HPDE6-E6E7 (cell line): ENCODE measurements around the gene PTGER1.

Experiments
- DNase-seq: peaks from one replicate; pipeline ENCODE4 v3.0.0; 2011; ENCODE audit warnings: missing footprints; ENCODE audit errors: extremely low spot score

PTGER1 gene

DNA sequence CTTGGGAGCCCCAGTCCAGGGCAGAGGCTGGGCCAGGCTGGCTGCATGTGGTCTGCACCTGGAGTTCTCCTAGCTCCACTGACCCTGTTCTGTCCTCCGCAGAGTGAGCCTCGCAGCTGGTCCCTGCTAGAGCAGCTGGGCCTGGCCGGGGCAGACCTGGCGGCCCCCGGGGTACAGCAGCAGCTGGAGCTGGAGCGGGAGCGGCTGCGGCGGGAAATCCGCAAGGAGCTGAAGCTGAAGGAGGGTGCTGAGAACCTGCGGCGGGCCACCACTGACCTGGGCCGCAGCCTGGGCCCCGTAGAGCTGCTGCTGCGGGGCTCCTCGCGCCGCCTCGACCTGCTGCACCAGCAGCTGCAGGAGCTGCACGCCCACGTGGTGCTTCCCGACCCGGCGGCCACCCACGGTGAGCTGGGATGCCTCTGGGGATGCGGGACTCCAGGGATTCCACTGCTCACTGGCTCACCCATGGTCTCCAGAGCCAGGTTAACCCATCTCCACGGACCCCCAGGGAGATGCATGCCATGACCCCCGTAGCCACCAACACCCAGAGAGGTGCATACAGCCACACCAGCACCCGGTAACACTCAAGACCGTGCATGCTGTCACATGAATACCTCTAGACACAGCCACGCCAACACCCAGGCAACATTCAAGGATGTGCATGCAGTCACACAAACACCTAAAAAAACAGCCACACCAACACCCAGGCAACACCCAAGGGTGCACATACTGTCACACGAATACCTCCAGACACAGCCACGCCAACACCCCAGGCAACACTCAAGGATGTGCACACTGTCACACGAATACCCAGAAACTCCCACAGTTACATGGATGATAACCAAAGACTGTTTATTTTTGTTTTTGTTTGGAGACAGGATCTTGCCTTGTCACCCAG, 33.9 kb downstream of the PTGER1 start:
- DNase-seq: no peak

DNA sequence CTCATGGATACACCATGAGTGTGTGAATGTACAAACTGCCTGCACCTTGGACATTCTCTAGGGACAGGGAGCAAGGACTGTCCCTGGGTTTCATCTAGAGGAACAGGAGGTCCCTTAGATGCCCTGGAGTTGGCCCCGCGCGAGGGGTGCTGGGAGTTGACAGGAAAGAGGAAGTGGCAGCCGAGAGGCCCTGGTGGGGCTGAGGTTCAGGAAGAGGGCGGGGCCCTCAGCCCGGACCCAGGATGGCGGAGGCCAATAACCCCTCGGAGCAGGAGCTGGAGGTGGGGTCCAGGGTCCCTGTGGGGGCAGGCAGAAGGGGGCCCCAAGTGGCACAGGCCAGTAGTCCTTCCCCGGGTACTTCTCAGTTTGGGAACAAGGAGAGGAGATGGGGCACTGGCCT, 35.1 kb downstream of the PTGER1 start:
- no peak for DNase-seq

DNA sequence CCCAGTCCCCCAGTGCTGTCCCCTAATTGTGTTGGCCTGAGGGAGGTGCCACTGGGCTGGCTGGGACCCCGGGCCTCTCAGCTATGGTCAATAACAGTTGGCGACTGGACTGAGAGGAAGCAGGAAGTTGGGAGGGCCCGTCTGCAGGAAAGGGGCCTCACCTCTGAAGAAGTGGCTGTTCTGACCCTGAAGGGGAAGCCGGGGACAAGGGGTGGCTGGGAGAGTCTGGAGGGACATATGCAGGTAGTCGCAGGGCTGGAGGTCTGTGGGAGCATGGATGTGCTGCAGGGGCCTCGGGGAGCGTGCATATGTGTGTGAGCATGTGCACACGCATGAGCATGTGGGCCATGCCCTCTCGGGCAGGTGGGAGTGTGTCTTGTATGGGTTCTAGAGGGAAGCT, 36.1 kb downstream of the PTGER1 start:
- DNase-seq: no peak

DNA sequence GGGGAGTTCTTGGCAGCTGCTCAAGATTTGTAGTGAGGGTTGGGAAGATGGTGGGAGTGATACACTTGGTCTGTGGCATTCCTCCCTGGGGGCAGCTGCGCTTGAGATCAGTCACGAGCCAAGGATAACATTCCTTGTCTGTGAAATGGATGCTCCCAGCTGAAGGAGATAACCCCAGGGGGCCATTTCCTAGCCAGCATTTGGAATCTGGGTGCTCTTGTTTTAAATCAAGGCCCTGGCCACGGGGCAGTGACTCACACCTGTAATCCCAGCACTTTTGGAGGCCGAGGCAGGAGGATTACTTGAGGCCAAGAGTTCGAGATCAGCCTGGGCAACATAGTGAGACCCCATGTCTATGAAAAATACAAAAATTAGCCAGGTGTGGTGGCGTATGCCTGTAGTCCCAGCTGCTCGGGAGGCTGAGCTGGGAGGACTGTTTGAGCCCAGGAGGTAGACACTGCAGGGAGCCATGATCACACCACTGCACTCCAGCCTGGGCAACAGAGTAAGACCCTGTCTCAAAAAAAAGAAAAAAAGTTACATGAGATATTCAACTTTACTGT, 37.5 kb downstream of the PTGER1 start:
- DNase-seq: no peak

- no peak for DNase-seq
These were observed 39.7 kb downstream of the PTGER1 start for GRCh38 chr19:14435320-14436050.

GRCh38 chr19:14434543-14435319, 40.4 kb downstream of the PTGER1 start:
- peak; percentile 65 for DNase-seq

GRCh38 chr19:14433554-14434501, 41.3 kb downstream of the PTGER1 start:
- DNase-seq: no peak

DNA sequence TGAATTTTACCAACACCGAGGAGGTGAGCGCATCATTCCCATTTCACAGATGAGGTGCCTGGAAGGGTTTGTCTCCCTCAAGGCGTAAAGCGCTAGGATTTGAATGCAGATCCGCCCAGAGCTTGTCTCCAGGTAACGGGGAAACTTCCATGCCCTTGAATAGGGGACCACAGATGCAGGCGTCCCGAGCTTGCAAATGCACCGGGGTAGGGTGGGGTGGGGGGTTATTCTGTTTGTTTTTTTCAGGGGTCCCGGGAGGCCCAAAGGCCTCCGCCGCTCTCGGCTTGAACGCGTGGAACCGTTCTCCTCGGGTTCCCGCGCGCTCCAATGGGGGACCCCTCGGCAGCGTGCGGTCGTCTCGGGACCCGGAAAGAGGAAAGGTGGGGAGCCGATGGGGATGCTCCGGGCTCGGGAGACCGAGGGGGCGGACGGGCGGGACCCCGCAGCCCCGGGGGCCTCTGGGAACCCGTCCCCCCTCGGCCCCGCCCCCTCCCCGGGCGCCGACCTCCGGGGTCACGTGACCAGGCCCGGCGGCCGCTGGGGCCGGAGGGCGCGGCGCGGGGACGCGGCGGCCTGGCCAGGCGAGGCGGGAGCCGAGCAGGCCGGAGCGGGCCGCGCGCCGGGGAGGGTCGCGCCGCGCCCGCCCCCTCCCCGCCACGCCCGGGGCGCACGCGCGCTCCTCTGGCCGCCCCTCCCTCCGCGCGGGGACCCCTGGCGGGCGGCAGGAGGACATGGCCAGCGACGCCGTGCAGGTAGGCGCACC, 42.2 kb downstream of the PTGER1 start, which contains the start of gene PKN1:
PKN1 (plus strand) TSS at position 516 of the 763 bp plus-strand sequence; CDS start at position 732, 216 bp downstream.
- no peak for DNase-seq

- no peak for DNase-seq
These were observed 44.4 kb downstream of the PTGER1 start for GRCh38 chr19:14430712-14431111.

DNA sequence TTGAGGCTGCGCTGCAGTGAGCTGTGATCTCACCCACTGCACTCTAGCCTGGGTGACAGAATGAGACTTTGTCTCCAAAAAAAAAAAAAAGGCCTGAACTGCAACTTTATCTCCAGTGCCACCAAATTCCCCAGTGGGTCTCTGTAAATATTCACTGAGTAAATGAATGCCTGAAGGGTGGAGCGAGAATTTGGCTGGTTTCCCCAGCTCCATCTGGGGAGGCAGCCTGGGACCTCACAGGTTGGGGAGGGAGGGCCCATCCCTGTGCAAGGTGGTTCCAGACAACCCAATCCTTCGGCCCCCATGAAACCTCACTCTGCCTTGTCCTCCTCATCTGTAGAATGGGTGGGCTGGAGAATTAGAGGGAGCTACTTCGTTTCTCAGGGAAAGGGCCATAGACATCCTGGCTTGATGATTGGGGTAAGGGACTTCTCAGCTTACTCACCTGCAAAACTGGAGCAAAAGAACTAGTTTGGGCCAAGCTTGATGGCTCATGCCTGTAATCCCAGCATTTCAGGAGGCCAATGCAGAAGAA, 46.2 kb downstream of the PTGER1 start:
- DNase-seq: no peak

- DNase-seq: no peak
These were observed 47.7 kb downstream of the PTGER1 start for GRCh38 chr19:14427461-14427860.

DNA sequence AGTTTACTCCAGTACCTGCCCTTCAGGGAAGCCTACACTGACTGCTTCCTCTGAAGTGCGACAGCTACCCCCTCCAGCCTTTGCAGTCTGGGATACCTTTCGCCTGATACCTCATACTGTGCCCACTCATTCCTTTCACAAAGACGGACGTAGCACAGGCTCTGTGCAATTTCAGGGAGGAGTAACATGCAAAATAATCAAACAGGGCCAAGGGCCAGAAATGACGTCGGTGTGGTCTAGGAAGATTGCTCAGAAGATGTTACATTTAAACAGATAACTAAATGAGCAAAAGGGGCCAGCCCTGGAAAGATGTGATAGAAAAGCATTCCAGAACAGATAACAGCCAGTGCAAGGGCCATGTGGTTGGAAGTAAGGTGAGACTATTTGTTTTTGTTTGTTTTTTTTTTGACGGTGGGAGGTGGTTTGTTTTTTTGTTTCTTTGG, 49.4 kb downstream of the PTGER1 start:
- DNase-seq: no peak
